ENCODE data around the gene PRDM15. TPM values are rescaled to one million over a fixed set of nuclear protein-coding genes. Genes with fewer than 3 reads are reported as not detected.

The PRDM15 gene
- total RNA-seq, 1 donor from 2014 or later = 13.6 TPM

DNA sequence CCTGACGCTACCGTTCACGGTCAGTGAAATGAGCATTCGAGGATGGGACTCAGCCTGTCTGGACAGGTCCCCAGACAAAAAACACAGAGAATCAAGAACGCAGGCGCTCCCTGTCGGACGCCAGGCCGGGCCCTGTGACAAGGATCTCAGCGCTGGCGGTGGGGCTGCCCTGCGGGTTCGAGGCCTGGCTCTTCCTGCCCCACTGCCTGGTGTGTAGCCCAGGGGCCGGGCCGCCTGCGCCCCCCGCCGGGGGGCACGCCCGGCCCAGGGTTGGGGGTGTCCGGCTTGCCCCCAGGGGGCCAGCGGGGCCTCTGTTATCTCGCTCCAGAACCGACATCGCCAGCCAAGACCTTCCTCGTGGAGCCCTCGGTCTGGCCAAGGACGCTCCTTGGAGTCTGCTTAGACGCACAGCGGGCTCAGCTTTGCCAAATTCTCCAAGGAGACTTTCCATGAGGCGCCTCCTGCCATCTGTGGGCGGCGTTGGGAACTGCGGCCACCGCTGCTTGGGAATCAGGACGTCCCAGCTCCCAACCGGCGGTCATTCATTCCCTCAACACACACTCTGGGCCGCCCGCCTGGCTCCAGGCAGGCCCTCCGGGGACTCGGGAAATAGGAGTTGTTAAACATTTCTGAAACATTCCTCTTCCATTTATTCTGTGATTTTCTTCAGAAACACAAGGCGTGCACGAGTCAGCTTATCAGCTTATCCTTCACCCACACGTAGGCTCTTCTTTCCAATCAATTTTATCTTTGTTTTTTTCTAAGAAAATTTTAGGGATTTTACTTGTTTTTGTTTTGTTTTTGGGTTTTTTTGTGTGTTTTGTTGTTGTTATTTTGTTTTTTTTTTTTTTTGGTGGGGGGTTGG lies 101.0 kb downstream of the PRDM15 start:
- intact Hi-C loops (cut with micrococcal nuclease) = no loop called here
- H3K27ac Mint-ChIP-seq = no peak overlapping the region
- H3K4me3 Mint-ChIP-seq = no peak overlapping the region
- no peaks in the 10 kb centered on the region for H3K36me3 Mint-ChIP-seq (ENCODE audit: low read depth)
- ChIA-PET CTCF (interaction anchor here (1.5 kb wide), 1 partner anchor 495 kb away, joined by 12 read pairs; no protein-coding TSS in a partner anchor), POLR2A (no interaction called here)
- DNase-seq (no peak), ATAC-seq (ENCODE audit: low read depth) (no peak)
- H3K4me1 Mint-ChIP-seq = peaks cover 2% of the 10 kb centered on the region
- H3K27me3 Mint-ChIP-seq = peaks cover 56% of the 10 kb centered on the region
- TF ChIP-seq CTCF (IDR thresholded peaks at IDR 0.05) = no peak
- no peaks in the 10 kb centered on the region for H3K9me3 Mint-ChIP-seq

DNA sequence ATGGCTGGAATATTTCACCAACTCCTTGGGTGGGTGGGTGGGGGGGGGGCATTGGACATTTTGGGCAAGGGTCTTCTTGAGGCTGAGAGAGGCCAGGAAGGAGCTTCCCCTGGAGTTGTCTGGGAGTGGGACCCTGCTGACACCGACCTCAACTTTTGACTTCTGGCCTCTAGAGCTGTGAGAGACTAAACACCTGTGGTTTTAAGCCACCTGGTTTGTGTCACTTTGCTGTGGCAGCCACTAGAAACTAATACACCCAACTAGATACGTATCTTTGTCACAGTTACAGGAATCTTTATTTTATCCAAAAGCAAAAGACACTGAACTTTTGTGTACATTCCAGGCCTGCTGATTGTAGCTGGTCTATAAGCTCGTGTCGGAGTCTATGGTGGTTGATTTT lies 102.4 kb downstream of the PRDM15 start:
- ChIA-PET CTCF (interaction anchor here (0.7 kb wide), 1 partner anchor 487 kb away, joined by 3 read pairs; no protein-coding TSS in a partner anchor), POLR2A (no interaction called here)
- no peak overlapping the region for H3K27ac Mint-ChIP-seq
- ATAC-seq (ENCODE audit: low read depth) (no peak), DNase-seq (no peak)
- peaks cover 2% of the 10 kb centered on the region for H3K4me1 Mint-ChIP-seq
- H3K36me3 Mint-ChIP-seq (ENCODE audit: low read depth) = no peaks in the 10 kb centered on the region
- no peak overlapping the region for H3K4me3 Mint-ChIP-seq
- no peak for TF ChIP-seq CTCF (IDR thresholded peaks at IDR 0.05)
- peaks cover 61% of the 10 kb centered on the region for H3K27me3 Mint-ChIP-seq
- H3K9me3 Mint-ChIP-seq = no peaks in the 10 kb centered on the region
- intact Hi-C loops (cut with micrococcal nuclease) = no loop called here

DNA sequence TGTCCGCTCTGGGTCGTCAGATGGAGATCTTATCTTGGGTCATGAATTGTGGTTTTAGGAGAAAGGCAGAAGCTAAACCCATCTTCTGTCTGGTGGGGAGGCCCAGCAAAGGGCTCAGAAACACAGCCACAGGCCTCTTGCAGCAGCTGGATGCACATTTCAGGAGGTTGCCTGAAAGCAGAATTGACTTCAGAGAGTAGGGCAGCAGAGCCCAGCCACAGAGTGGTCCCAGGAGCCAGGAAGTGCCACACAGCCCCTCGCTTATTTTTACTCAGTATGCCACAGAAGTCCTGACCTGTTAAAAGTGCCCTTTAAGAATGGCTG lies 104.0 kb downstream of the PRDM15 start:
- Mint-ChIP-seq H3K27ac (no peak overlapping the region), H3K27me3 (peaks cover 66% of the 10 kb centered on the region), H3K9me3 (no peaks in the 10 kb centered on the region), H3K4me3 (no peak overlapping the region), H3K4me1 (peaks cover 2% of the 10 kb centered on the region), H3K36me3 (ENCODE audit: low read depth) (no peaks in the 10 kb centered on the region)
- no peak for TF ChIP-seq CTCF (IDR thresholded peaks at IDR 0.05)
- POLR2A ChIA-PET = no interaction called here
- DNase-seq (no peak), ATAC-seq (ENCODE audit: low read depth) (no peak)
- intact Hi-C loops (cut with micrococcal nuclease) = no loop called here
- CTCF ChIA-PET = no interaction called here

DNA sequence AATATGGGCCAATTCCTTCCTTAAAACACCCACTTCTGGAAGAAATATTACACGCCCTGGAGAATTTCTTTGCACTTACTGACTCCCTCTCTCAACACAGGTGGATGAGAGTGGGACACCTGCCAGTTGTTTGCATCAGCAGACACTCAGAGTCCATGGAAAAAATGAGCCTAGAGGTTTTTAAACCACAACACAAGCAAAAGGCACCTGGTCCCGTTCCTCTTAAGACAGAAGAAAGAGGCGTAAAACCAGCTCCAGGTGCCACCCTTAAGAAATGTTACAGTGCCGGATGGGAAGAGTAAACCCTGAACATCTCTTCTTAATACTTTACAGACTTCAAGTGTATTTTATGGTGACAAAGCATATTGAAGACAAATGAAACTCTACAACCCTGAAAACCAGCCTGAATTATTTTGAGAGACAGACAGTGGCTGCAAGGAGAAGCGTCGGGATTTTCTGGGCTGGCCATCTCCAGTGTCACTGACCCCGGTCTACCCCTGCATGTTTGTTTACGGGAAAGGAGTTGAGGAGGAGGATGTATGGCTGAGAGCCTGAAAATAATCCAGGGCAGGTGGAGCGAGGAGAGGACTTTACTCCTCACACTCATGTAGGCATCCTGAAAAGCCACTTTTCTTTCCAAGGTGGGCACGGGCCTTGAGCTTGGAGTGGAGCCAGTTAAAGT lies 104.5 kb downstream of the PRDM15 start:
- Mint-ChIP-seq H3K27me3 (peaks cover 69% of the 10 kb centered on the region), H3K9me3 (no peaks in the 10 kb centered on the region), H3K4me1 (peaks cover 2% of the 10 kb centered on the region), H3K36me3 (ENCODE audit: low read depth) (no peaks in the 10 kb centered on the region), H3K4me3 (no peak overlapping the region), H3K27ac (no peak overlapping the region)
- DNase-seq = no peak
- ChIA-PET CTCF (no interaction called here), POLR2A (no interaction called here)
- ATAC-seq (ENCODE audit: low read depth) = no peak
- intact Hi-C loops (cut with micrococcal nuclease) = no loop called here
- no peak for TF ChIP-seq CTCF (IDR thresholded peaks at IDR 0.05)

DNA sequence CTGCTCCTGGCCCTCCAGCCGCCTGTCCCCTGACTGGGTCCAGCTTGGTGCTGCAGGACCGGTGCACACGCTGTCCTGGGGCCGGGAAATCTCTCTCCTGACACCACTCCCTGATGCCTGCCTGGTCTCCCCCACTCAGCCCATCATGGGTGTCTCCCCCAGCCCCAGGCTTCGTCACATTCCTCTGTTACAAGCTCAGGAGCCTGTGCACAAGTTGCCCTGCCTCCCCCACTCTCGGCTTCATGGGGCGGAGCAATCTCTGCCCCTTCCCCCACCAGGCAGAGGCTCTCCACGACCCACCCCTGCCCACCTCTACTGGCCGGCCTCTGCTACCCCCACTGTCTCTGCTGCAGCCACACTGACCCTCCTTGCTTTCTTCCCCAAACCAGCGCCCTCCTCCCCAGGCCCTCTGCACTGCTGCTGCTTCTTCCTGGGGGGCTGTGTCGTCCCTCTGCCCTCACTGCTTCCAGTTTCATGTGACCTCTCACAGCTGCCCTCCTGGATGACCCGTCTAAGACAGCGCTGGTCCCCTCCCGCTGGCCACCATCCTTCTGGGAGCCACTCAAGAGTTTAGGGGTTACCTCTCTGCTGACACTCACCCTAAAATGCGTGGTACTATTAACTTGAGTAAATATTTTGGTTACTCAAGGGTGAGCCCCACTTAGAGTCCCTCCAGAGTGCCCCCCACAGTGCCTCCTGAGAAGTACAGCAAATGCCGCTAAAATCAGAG lies 106.6 kb downstream of the PRDM15 start:
- ChIA-PET CTCF (no interaction called here), POLR2A (no interaction called here)
- H3K4me1 Mint-ChIP-seq = peaks cover 17% of the 10 kb centered on the region
- H3K27me3 Mint-ChIP-seq = peaks cover 75% of the 10 kb centered on the region
- DNase-seq (no peak), ATAC-seq (ENCODE audit: low read depth) (no peak)
- no peaks in the 10 kb centered on the region for H3K36me3 Mint-ChIP-seq (ENCODE audit: low read depth)
- intact Hi-C loops (cut with micrococcal nuclease) = no loop called here
- TF ChIP-seq CTCF (IDR thresholded peaks at IDR 0.05) = no peak
- H3K4me3 Mint-ChIP-seq = no peak overlapping the region
- H3K9me3 Mint-ChIP-seq = no peaks in the 10 kb centered on the region
- no peak overlapping the region for H3K27ac Mint-ChIP-seq
